ENCODE results near the gene FHOD3. TPM values are rescaled to one million over a fixed set of nuclear protein-coding genes. Genes with fewer than 3 reads are reported as not detected.

FHOD3 gene
- total RNA-seq, 1 experiment from 2014 or later = 22.7 TPM

DNA sequence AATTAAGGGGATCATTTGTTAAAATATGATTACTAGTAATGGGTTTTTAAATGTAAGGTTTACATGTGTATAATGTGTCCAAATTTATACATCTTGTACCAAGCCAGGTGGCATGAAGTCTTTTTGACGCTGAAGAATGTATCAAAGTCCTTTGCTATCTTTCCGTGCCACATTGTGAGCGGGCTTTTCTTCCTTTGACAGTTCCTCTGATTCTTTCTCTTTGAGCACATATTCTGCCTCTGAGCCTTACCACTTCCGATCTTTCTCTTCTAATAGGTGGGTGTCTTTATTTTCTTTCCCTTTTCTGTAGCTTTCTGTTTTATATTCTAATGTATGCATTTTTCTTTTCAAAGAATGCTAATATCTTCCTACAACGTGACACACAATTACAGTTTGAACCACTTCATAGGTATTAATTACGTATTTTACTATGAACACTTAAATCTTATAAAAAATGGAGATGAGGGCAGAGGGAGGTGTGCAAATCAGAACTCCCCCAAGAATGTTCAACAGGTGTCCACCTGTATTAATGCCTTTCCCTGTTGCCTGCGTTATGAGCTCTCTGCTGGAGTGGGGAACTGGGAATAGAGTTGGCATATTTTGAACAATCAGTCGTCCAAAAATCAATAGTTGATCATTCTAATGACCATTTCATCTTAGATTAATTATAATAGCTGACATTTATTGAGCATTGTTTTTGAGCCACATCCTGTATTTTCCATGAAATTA is 355.8 kb downstream of the FHOD3 start:
- intact Hi-C loops (cut with micrococcal nuclease; ENCODE audit: unreplicated experiment) (no loop called here), in situ Hi-C loops (cut with HindIII; ENCODE audit: low pct_unique_long_range_greater_than_20kb, low sequenced_read_pairs) (no loop called here)
- ChIA-PET POLR2A (no interaction called here), CTCF (no interaction called here)
- TF ChIP-seq, protein P1, sequence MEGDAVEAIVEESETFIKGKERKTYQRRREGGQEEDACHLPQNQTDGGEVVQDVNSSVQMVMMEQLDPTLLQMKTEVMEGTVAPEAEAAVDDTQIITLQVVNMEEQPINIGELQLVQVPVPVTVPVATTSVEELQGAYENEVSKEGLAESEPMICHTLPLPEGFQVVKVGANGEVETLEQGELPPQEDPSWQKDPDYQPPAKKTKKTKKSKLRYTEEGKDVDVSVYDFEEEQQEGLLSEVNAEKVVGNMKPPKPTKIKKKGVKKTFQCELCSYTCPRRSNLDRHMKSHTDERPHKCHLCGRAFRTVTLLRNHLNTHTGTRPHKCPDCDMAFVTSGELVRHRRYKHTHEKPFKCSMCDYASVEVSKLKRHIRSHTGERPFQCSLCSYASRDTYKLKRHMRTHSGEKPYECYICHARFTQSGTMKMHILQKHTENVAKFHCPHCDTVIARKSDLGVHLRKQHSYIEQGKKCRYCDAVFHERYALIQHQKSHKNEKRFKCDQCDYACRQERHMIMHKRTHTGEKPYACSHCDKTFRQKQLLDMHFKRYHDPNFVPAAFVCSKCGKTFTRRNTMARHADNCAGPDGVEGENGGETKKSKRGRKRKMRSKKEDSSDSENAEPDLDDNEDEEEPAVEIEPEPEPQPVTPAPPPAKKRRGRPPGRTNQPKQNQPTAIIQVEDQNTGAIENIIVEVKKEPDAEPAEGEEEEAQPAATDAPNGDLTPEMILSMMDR (IDR thresholded peaks at IDR 0.05) = no peak
- TF ChIP-seq POLR2AphosphoS5 (IDR thresholded peaks at IDR 0.05; ENCODE audit: low read depth, low read length) (no peak), SIN3A (IDR thresholded peaks at IDR 0.05; ENCODE audit: borderline replicate concordance, insufficient read depth, low read depth, low read length) (no peak), TCF7L2 (IDR thresholded peaks at IDR 0.05; ENCODE audit: low read depth, low read length) (no peak)
- TF ChIP-seq, protein P2, sequence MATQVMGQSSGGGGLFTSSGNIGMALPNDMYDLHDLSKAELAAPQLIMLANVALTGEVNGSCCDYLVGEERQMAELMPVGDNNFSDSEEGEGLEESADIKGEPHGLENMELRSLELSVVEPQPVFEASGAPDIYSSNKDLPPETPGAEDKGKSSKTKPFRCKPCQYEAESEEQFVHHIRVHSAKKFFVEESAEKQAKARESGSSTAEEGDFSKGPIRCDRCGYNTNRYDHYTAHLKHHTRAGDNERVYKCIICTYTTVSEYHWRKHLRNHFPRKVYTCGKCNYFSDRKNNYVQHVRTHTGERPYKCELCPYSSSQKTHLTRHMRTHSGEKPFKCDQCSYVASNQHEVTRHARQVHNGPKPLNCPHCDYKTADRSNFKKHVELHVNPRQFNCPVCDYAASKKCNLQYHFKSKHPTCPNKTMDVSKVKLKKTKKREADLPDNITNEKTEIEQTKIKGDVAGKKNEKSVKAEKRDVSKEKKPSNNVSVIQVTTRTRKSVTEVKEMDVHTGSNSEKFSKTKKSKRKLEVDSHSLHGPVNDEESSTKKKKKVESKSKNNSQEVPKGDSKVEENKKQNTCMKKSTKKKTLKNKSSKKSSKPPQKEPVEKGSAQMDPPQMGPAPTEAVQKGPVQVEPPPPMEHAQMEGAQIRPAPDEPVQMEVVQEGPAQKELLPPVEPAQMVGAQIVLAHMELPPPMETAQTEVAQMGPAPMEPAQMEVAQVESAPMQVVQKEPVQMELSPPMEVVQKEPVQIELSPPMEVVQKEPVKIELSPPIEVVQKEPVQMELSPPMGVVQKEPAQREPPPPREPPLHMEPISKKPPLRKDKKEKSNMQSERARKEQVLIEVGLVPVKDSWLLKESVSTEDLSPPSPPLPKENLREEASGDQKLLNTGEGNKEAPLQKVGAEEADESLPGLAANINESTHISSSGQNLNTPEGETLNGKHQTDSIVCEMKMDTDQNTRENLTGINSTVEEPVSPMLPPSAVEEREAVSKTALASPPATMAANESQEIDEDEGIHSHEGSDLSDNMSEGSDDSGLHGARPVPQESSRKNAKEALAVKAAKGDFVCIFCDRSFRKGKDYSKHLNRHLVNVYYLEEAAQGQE (IDR thresholded peaks at IDR 0.05; ENCODE audit: insufficient read depth in 1 of 2, low read depth in 2 of 2, low read length in 1 of 2) = no peak
- Histone ChIP-seq H3K4me3 (ENCODE audit: low read depth in 2 of 2, low read length in 2 of 2) (no peak overlapping the region), H3K27me3 (ENCODE audit: control insufficient read depth, insufficient read depth, low read length) (no peaks in the 10 kb centered on the region), H3K4me1 (ENCODE audit: control insufficient read depth, insufficient read depth, low read length) (no peaks in the 10 kb centered on the region), H3K36me3 (ENCODE audit: control insufficient read depth, insufficient read depth, low read length) (no peaks in the 10 kb centered on the region), H3K27ac (ENCODE audit: low read length) (no peak overlapping the region), H3K9me3 (ENCODE audit: control insufficient read depth, insufficient read depth, low read depth, low read length) (no peaks in the 10 kb centered on the region)
- BruUV-seq (replicated peaks) = no TSS peak
- ATAC-seq = no peak
- DNase-seq (ENCODE audit: low read depth, low spot score) = no peak

DNA sequence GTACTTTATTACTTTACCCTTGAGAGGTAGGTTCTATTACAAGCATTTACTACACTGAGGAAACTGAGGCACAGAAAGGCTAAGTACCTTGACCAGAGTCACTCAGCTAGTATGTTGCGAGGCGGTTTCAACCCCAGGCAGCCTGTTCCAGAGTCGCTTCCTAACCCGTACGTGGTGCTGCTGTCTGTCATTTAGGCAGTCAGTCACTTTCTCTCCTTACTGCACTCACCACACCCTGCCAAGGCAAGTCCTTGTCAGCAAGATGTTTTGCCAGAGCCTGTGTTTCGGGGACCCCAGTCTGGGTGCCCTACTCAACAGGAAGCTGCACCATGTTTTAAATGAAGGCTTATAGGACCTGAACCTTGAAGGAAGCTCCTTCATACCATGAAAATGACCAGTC is 356.4 kb downstream of the FHOD3 start:
- H3K27me3 ChIP-seq (ENCODE audit: control insufficient read depth, insufficient read depth, low read length) = no peaks in the 10 kb centered on the region
- no TSS peak for BruUV-seq (replicated peaks)
- ChIA-PET POLR2A (no interaction called here), CTCF (no interaction called here)
- ATAC-seq (no peak), DNase-seq (ENCODE audit: low read depth, low spot score) (no peak)
- intact Hi-C loops (cut with micrococcal nuclease; ENCODE audit: unreplicated experiment) = no loop called here
- H3K4me1 ChIP-seq (ENCODE audit: control insufficient read depth, insufficient read depth, low read length) = no peaks in the 10 kb centered on the region
- no peak overlapping the region for H3K27ac ChIP-seq (ENCODE audit: low read length)
- no peak overlapping the region for H3K4me3 ChIP-seq (ENCODE audit: low read depth in 2 of 2, low read length in 2 of 2)
- in situ Hi-C loops (cut with HindIII; ENCODE audit: low pct_unique_long_range_greater_than_20kb, low sequenced_read_pairs) = no loop called here
- TF ChIP-seq SIN3A (IDR thresholded peaks at IDR 0.05; ENCODE audit: borderline replicate concordance, insufficient read depth, low read depth, low read length) = no peak
- TF ChIP-seq, protein P1 (IDR thresholded peaks at IDR 0.05) = no peak
- no peaks in the 10 kb centered on the region for H3K9me3 ChIP-seq (ENCODE audit: control insufficient read depth, insufficient read depth, low read depth, low read length)
- no peaks in the 10 kb centered on the region for H3K36me3 ChIP-seq (ENCODE audit: control insufficient read depth, insufficient read depth, low read length)

All from Panc1 (cell line).